ENCODE results near the gene AGRN. TPM values are rescaled to one million over a fixed set of nuclear protein-coding genes. Genes with fewer than 3 reads are reported as not detected.

The AGRN gene
- total RNA-seq, 1 experiment from 2014 or later = 184 TPM

- no peaks in the 10 kb centered on the region for H3K4me1 Mint-ChIP-seq
- no peak for DNase-seq (ENCODE audit: low spot score)
- no peak for ATAC-seq
- peaks cover 1% of the 10 kb centered on the region for H3K27me3 Mint-ChIP-seq (ENCODE audit: low read depth)
- TF ChIP-seq MYBL2 (CRISPR knock-in tag; IDR thresholded peaks at IDR 0.05) = no peak
- TF ChIP-seq ESRRA (CRISPR knock-in tag; IDR thresholded peaks at IDR 0.05; ENCODE audit: borderline replicate concordance) = no peak
- no peak for TF ChIP-seq ELF4 (CRISPR knock-in tag; IDR thresholded peaks at IDR 0.05; ENCODE audit: low read depth)
- no peak for TF ChIP-seq ZNF317 (CRISPR knock-in tag; IDR thresholded peaks at IDR 0.05; ENCODE audit: borderline replicate concordance, low read depth)
- TF ChIP-seq, protein P1, sequence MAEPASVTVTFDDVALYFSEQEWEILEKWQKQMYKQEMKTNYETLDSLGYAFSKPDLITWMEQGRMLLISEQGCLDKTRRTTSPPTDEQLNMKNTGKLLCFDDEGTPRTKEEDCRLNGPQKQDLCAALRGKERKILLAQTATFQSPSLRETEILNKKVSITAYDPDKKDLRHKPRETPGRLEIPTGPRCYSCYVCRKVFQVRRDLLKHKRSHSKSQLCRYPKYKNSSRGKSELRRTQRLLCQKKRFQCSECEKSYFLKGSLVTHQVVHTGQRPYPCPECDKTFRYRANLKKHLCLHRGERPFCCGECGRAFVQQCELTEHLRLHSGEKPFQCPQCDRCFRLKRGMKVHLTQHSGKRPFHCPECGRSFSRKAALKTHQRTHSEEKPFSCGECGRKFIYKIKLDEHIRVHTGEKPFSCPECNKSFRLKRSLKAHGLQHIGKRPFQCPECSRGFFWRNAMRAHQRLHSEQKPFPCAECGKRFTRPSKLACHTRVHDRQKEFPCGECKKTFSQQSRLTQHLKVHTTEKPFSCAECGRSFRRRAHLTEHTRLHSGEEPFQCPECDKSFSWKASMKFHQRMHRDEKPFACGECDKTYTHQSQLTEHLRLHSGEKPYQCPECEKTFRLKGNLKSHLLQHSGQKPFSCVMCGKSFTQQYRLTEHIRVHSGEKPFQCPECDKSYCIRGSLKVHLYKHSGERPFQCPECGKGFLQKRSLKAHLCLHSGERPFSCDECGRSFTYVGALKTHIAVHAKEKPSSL (CRISPR knock-in tag; conservative IDR thresholded peaks at IDR 0.05) = no peak
- TF ChIP-seq ATF6 (CRISPR knock-in tag; IDR thresholded peaks at IDR 0.05) = no peak
- TF ChIP-seq PRRX2 (CRISPR knock-in tag; IDR thresholded peaks at IDR 0.05) = no peak
- no peak for TF ChIP-seq ZNF423 (CRISPR knock-in tag; IDR thresholded peaks at IDR 0.05)
- TF ChIP-seq, protein P2, sequence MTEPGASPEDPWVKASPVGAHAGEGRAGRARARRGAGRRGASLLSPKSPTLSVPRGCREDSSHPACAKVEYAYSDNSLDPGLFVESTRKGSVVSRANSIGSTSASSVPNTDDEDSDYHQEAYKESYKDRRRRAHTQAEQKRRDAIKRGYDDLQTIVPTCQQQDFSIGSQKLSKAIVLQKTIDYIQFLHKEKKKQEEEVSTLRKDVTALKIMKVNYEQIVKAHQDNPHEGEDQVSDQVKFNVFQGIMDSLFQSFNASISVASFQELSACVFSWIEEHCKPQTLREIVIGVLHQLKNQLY (CRISPR knock-in tag; IDR thresholded peaks at IDR 0.05) = no peak
- TF ChIP-seq CBFB (CRISPR knock-in tag; IDR thresholded peaks at IDR 0.05; ENCODE audit: low read depth) = no peak
- no peak for TF ChIP-seq ZNF671 (CRISPR knock-in tag; IDR thresholded peaks at IDR 0.05)
- no peak for TF ChIP-seq CDX4 (CRISPR knock-in tag; IDR thresholded peaks at IDR 0.05; ENCODE audit: borderline replicate concordance)
- TF ChIP-seq, protein P3, sequence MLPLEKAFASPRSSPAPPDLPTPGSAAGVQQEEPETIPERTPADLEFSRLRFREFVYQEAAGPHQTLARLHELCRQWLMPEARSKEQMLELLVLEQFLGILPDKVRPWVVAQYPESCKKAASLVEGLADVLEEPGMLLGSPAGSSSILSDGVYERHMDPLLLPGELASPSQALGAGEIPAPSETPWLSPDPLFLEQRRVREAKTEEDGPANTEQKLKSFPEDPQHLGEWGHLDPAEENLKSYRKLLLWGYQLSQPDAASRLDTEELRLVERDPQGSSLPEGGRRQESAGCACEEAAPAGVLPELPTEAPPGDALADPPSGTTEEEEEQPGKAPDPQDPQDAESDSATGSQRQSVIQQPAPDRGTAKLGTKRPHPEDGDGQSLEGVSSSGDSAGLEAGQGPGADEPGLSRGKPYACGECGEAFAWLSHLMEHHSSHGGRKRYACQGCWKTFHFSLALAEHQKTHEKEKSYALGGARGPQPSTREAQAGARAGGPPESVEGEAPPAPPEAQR (CRISPR knock-in tag; IDR thresholded peaks at IDR 0.05) = no peak
- TF ChIP-seq NFYB (CRISPR knock-in tag; conservative IDR thresholded peaks at IDR 0.05; ENCODE audit: low read depth) = no peak
- no peak for TF ChIP-seq ZNF416 (CRISPR knock-in tag; IDR thresholded peaks at IDR 0.05)
- no peaks in the 10 kb centered on the region for H3K9me3 Mint-ChIP-seq
- ChIA-PET CTCF (interaction anchor here (0.6 kb wide), 1 partner anchor 141 kb away, joined by 4 read pairs; no protein-coding TSS in a partner anchor), POLR2A (no interaction called here)
- no peak overlapping the region for H3K4me3 Mint-ChIP-seq
- peaks cover 10% of the 10 kb centered on the region for H3K36me3 Mint-ChIP-seq
- no peak overlapping the region for H3K27ac Mint-ChIP-seq
These were observed 25.2 kb downstream of the AGRN start for GRCh38 chr1:1045129-1045528.

DNA sequence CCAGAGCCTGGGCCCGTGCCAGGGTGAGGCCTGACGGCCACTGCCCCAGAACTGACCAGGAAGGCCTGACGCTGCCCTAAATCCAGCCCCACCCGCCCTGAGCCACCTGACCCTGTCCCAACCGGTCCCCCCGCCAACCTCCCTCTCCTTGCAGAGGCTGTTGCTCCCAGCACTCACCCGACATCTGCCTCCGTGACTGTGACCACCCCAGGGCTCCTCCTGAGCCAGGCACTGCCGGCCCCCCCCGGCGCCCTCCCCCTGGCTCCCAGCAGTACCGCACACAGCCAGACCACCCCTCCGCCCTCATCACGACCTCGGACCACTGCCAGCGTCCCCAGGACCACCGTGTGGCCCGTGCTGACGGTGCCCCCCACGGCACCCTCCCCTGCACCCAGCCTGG is 26.3 kb downstream of the AGRN start:
- Mint-ChIP-seq H3K27ac (no peak overlapping the region), H3K36me3 (peaks cover 10% of the 10 kb centered on the region), H3K27me3 (ENCODE audit: low read depth) (no peaks in the 10 kb centered on the region), H3K9me3 (no peaks in the 10 kb centered on the region), H3K4me1 (no peaks in the 10 kb centered on the region), H3K4me3 (no peak overlapping the region)
- DNase-seq (ENCODE audit: low spot score) = no peak
- ChIA-PET POLR2A (no interaction called here), CTCF (no interaction called here)
- no peak for ATAC-seq
- TF ChIP-seq ARID4B (CRISPR knock-in tag; IDR thresholded peaks at IDR 0.05; ENCODE audit: borderline replicate concordance) (no peak), E2F1 (CRISPR knock-in tag; IDR thresholded peaks at IDR 0.05) (no peak), TEAD1 (CRISPR knock-in tag; IDR thresholded peaks at IDR 0.05) (no peak), NR3C1 (CRISPR knock-in tag; conservative IDR thresholded peaks at IDR 0.05; ENCODE audit: low read depth) (no peak), ZNF396 (CRISPR knock-in tag; IDR thresholded peaks at IDR 0.05; ENCODE audit: borderline replicate concordance) (no peak), PREB (CRISPR knock-in tag; IDR thresholded peaks at IDR 0.05; ENCODE audit: borderline replicate concordance) (no peak), ZNF423 (CRISPR knock-in tag; IDR thresholded peaks at IDR 0.05) (no peak), FOXK1 (CRISPR knock-in tag; IDR thresholded peaks at IDR 0.05) (no peak)

Data from WTC11 (cell line).